Gastrocnemius medialis (tissue), 4 donors: ENCODE measurements around the gene TGDS. TPM values are rescaled to one million over a fixed set of nuclear protein-coding genes. Genes with fewer than 3 reads are reported as not detected.

Experiments used
- ATAC-seq, 2 donors: fragments of 150-250 bp; one replicate each; pipeline ENCODE4 v1.9.1; 2016
- DNase-seq, 2 donors: peaks; one replicate each; pipeline ENCODE4 v3.0.0-alpha.2; 2019
- H3K27ac ChIP-seq, 4 donors: fragments of 200-600 bp; sonication (generic); 1 replicate in 1 of 4; 2 replicates in 3 of 4; pipeline ENCODE4 v1.5.1; 2016 to 2018; ENCODE audit warnings: mild to moderate bottlenecking in 2 of 4, moderate library complexity in 1 of 4
- H3K27me3 ChIP-seq, 3 donors: fragments of 200-600 bp; sonication (generic) in 2 of 3; 1 replicate in 1 of 3; 2 replicates in 2 of 3; pipeline versions ENCODE4 v1.5.1 to v1.6.0; 2016 to 2019; ENCODE audit warnings: mild to moderate bottlenecking in 1 of 3, moderate library complexity in 1 of 3
- H3K36me3 ChIP-seq, 2 donors: fragments of 200-600 bp; sonication (generic) in 1 of 2; one replicate each; pipeline ENCODE4 v1.5.1; 2017 to 2018
- H3K4me1 ChIP-seq, 2 donors: fragments of 200-600 bp; sonication (generic) in 1 of 2; one replicate each; pipeline ENCODE4 v1.5.1; 2016 to 2017; ENCODE audit warnings: mild to moderate bottlenecking in 2 of 2
- H3K4me3 ChIP-seq, 4 donors: fragments of 200-600 bp; sonication (generic) in 3 of 4; 1 replicate in 1 of 4; 2 replicates in 3 of 4; pipeline ENCODE4 v1.5.1; 2016 to 2019; ENCODE audit warnings: mild to moderate bottlenecking in 2 of 4
- H3K9me3 ChIP-seq, 3 donors: fragments of 200-600 bp; sonication (generic) in 2 of 3; 1 replicate in 1 of 3; 2 replicates in 2 of 3; pipeline ENCODE4 v1.5.1; 2016 to 2019
- POLR2A ChIP-seq, 2 donors: fragments of 450-650 bp; IDR thresholded peaks; one replicate each; pipeline ENCODE4 v1.6.1; 2017; ENCODE audit warnings: antibody characterized with exemption in 2 of 2, mild to moderate bottlenecking in 2 of 2, moderate library complexity in 2 of 2
- in situ Hi-C, 4 donors: fragments of 200-750 bp; cut with MboI; loops; one replicate each; pipeline versions ENCODE4 v1.15.0 to v1.8.0; 2017; ENCODE audit warnings: low sequenced_read_pairs in 4 of 4
- intact Hi-C: fragments of 100-400 bp; cut with DNase I; formaldehyde crosslinking; loops from one replicate; pipeline ENCODE4 v1.15.1; 2023; ENCODE audit warnings: low total_unique reads
- total RNA-seq, 4 donors: library from RNA; depleted of rRNA; stranded (reverse); fragments of >200 nt; gene quantifications; one replicate each; pipeline versions ENCODE4 v1.1.0 to v1.2.3, GENCODE V29; 2016
- TF ChIP-seq, protein P1 (sequence below), 5 experiments: fragments of 450-650 bp in 3 of 5; fragments of 200-600 bp in 2 of 5; sonication (generic) in 2 of 5; IDR thresholded peaks in 4 of 5; conservative IDR thresholded peaks in 1 of 5; 1 replicate in 4 of 5; 2 replicates in 1 of 5; pipeline ENCODE4 v1.5.1; 2016 to 2019; ENCODE audit warnings: antibody characterized with exemption in 5 of 5, mild to moderate bottlenecking in 3 of 5, moderate library complexity in 3 of 5

TGDS gene
- total RNA-seq, 4 donors from 2014 or later: 2.9 to 6.0 (median 4.0) TPM

GRCh38 chr13:94607056-94607455, 11.1 kb upstream of the TGDS start:
- in situ Hi-C loops: no loop called here
- H3K27ac ChIP-seq: no peak overlapping the region
- H3K4me1 ChIP-seq: peaks cover 5 to 7% of the 10 kb centered on the region in 2 donors
- H3K27me3 ChIP-seq: no peaks in the 10 kb centered on the region
- no peaks in the 10 kb centered on the region for H3K9me3 ChIP-seq
- H3K36me3 ChIP-seq: no peaks in the 10 kb centered on the region
- no peak for DNase-seq
- H3K4me3 ChIP-seq: no peak overlapping the region
- ATAC-seq: no peak
- TF ChIP-seq, protein P1, sequence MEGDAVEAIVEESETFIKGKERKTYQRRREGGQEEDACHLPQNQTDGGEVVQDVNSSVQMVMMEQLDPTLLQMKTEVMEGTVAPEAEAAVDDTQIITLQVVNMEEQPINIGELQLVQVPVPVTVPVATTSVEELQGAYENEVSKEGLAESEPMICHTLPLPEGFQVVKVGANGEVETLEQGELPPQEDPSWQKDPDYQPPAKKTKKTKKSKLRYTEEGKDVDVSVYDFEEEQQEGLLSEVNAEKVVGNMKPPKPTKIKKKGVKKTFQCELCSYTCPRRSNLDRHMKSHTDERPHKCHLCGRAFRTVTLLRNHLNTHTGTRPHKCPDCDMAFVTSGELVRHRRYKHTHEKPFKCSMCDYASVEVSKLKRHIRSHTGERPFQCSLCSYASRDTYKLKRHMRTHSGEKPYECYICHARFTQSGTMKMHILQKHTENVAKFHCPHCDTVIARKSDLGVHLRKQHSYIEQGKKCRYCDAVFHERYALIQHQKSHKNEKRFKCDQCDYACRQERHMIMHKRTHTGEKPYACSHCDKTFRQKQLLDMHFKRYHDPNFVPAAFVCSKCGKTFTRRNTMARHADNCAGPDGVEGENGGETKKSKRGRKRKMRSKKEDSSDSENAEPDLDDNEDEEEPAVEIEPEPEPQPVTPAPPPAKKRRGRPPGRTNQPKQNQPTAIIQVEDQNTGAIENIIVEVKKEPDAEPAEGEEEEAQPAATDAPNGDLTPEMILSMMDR (IDR thresholded peaks at IDR 0.05 in 4 of 5, conservative IDR thresholded peaks at IDR 0.05 in 1 of 5): no peak
- TF ChIP-seq POLR2A (IDR thresholded peaks at IDR 0.05): no peak
- intact Hi-C loops: no loop called here

- H3K4me3 ChIP-seq: peak overlapping the region; percentile 68 to 95 (median 85)
- H3K9me3 ChIP-seq: no peaks in the 10 kb centered on the region
- intact Hi-C loops: no loop called here
- ATAC-seq: no peak
- no peak for DNase-seq
- peaks cover 6 to 7% of the 10 kb centered on the region in 2 donors for H3K4me1 ChIP-seq
- H3K27me3 ChIP-seq: no peaks in the 10 kb centered on the region
- in situ Hi-C loops: no loop called here
- peak overlapping the region; percentile 71 to 89 (median 78) for H3K27ac ChIP-seq
- no peaks in the 10 kb centered on the region for H3K36me3 ChIP-seq
- TF ChIP-seq, protein P1 (IDR thresholded peaks at IDR 0.05 in 4 of 5, conservative IDR thresholded peaks at IDR 0.05 in 1 of 5): no peak
- TF ChIP-seq POLR2A (IDR thresholded peaks at IDR 0.05): no peak
Measured at GRCh38 chr13:94602467-94602866, 6.5 kb upstream of the TGDS start.

DNA sequence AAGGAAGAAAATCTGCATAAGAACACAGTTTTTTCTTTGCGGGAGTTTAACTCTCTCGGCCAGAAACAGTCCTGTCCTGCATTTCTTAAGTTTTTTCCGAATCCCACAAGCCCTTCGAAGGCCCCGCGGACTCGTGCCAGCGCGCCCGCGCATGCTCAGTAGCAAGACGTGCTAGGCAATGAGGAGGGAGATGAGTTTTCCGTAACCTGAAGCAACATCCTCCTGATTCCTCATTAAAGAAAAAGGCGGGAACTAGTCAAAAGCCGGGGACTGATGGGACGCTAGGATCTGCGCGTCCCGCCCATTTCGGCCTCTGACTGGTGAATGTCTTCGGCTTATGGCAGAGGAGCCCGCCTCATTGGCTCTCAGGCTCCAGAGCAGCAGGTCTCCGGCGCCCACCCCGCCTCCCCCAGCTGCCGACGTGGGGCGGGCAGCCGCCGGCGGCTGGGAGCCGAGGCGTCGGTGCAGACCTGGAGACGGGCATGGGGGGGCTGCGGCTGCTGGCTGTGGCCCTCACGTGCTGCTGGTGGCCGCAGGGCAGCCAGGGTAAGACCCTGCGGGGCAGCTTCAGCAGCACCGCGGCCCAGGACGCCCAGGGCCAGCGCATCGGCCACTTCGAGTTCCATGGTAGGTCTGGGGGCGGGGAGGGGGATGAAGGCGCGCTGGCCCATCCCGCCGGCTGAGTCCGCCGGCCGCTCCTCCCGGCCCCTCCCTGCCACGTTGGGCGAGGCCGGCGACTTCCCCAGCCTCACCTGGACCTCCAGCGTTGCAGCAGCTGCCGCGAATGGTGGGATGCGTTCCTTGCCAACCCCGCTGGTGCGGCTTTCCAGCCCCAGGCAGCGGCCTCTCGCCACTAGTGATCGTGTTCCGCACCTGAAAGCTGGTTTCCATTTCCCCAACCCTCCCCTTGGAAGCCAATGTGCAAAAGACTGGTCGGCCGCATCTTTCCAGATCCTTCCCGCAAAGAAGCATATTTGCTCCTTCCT, 5.8 kb upstream of the TGDS start, which contains the start of gene GPR180:
TSS of gene GPR180 (plus strand) at position 412 of the 986 bp plus-strand sequence. CDS start at position 483, 71 bp downstream.
- Histone ChIP-seq H3K36me3 (no peaks in the 10 kb centered on the region), H3K27ac (peak within 1 kb of the TSS; percentile 71 to 89 (median 78)), H3K4me1 (peaks cover 6 to 7% of the 10 kb centered on the region in 2 donors), H3K9me3 (no peaks in the 10 kb centered on the region), H3K27me3 (no peaks in the 10 kb centered on the region), H3K4me3 (peak within 1 kb of the TSS; percentile 68 to 95 (median 85))
- peak; percentile 97 to 99 for ATAC-seq
- intact Hi-C loops (no loop called here), in situ Hi-C loops (no loop called here)
- peak; percentile 88 to 95 for DNase-seq
- TF ChIP-seq, protein P1 (IDR thresholded peaks at IDR 0.05 in 4 of 5, conservative IDR thresholded peaks at IDR 0.05 in 1 of 5): no peak
- peak; percentile 65 to 69 for TF ChIP-seq POLR2A (IDR thresholded peaks at IDR 0.05)

DNA sequence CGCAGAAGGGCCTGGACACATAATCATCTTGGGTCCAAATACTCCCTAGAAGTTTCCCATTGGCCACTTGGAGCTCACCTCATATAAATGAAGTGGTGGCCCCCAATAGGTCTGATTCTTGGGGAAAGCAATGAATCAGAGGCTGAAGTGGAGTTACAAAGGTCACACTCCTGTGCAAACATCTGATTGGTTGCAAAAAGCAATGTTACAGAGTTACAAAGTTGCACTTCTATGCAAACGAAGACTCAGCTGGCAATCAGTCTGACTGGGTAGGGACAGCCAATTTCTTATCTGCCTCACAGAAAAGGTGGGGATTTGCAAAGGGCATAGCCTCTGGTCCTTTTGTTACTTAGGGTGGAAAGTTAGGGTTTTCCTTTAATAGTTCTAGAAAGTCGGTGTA, 3.9 kb upstream of the TGDS start:
- Histone ChIP-seq H3K9me3 (no peaks in the 10 kb centered on the region), H3K27ac (no peak overlapping the region), H3K36me3 (no peaks in the 10 kb centered on the region), H3K4me1 (peaks cover 14 to 16% of the 10 kb centered on the region in 2 donors), H3K27me3 (no peaks in the 10 kb centered on the region), H3K4me3 (no peak overlapping the region)
- no peak for ATAC-seq
- in situ Hi-C loops: no loop called here
- intact Hi-C loops: no loop called here
- TF ChIP-seq, protein P1 (IDR thresholded peaks at IDR 0.05 in 4 of 5, conservative IDR thresholded peaks at IDR 0.05 in 1 of 5): no peak
- TF ChIP-seq POLR2A (IDR thresholded peaks at IDR 0.05): no peak
- DNase-seq: no peak
